Thoracic aorta (tissue), 2 donors: ENCODE results near the gene MYO5A. TPM values are rescaled to one million over a fixed set of nuclear protein-coding genes. Genes with fewer than 3 reads are reported as not detected.

Experiments used
- ATAC-seq: fragments of 150-250 bp; one replicate; pipeline ENCODE4 v1.8.0; 2017; ENCODE audit warnings: low read depth; ENCODE audit not compliant: insufficient number of reproducible peaks, low FRiP score
- DNase-seq: peaks from one replicate; pipeline ENCODE4 v3.0.0-alpha.2; 2020; ENCODE audit warnings: low spot score
- H3K27ac ChIP-seq, 2 donors: fragments of 200-600 bp; sonication (generic); 1 replicate in 1 of 2; 2 replicates in 1 of 2; pipeline ENCODE4 v1.5.1; 2016; ENCODE audit warnings: mild to moderate bottlenecking in 2 of 2, moderate library complexity in 2 of 2
- H3K27me3 ChIP-seq: fragments of 200-600 bp; sonication (generic); replicated peaks from 2 replicates; pipeline ENCODE4 v1.6.0; 2016; ENCODE audit warnings: mild to moderate bottlenecking; ENCODE audit not compliant: insufficient read depth
- H3K36me3 ChIP-seq: fragments of 200-600 bp; sonication (generic); one replicate; pipeline ENCODE4 v1.5.1; 2016
- H3K4me1 ChIP-seq, 2 donors: fragments of 200-600 bp; sonication (generic); 1 replicate in 1 of 2; 2 replicates in 1 of 2; pipeline versions ENCODE4 v1.5.1 to v1.6.0; 2016; ENCODE audit warnings: low read depth in 2 of 2, mild to moderate bottlenecking in 1 of 2; ENCODE audit not compliant: control insufficient read depth in 1 of 2
- H3K4me3 ChIP-seq: fragments of 200-600 bp; sonication (generic); 2 replicates; pipeline ENCODE4 v1.5.1; 2016; ENCODE audit warnings: mild to moderate bottlenecking
- H3K9me3 ChIP-seq: fragments of 200-600 bp; sonication (generic); 2 replicates; pipeline ENCODE4 v1.5.1; 2016
- total RNA-seq, 2 donors: library from RNA; depleted of rRNA; stranded (reverse); fragments of >200 nt; gene quantifications; one replicate each; pipeline versions ENCODE4 v1.1.0 to v1.2.3, GENCODE V29; 2016
- TF ChIP-seq, protein P1 (sequence below): fragments of 200-600 bp; sonication (generic); IDR thresholded peaks from one replicate; pipeline ENCODE4 v1.5.1; 2019; ENCODE audit warnings: antibody characterized with exemption

The MYO5A gene
- total RNA-seq, 2 donors from 2014 or later = 37.6 to 58.8 TPM

DNA sequence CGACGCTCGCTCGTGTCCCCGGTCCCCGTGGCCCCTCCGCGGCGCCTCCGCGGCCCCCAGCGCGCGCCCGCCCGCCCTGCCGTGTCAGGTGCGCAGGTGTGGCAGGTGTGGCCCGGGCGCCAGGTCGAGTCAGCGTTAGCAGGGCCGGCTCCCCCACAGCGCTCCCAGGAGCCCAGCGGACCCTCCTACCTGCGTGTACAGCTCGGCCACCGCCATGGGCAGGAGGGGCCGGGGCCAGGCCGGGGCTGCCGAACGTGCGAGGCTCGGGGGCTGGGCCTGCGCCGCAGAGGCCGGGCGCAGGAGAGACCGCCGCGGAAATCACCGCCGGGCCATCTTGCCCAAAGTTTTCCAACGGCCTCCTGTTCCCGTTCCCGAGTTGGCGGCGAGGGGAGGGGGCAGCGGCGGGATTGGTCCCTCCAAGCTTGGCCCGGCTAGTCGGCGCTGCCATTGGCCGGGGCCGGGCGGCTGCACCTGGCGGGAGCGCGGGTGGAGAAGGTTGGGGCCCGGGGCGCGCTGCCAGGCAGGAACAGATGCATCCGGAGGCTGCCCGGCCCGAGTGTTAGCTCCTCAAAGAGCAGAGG lies 233.2 kb downstream of the MYO5A start, which contains the start of gene MYO5C:
MYO5C (minus strand) TSS at position 384 of the 581 bp plus-strand sequence; CDS start at position 216, 168 bp downstream.
- H3K4me1 ChIP-seq = peaks cover 10 to 12% of the 10 kb centered on the region in 2 donors
- H3K27me3 ChIP-seq = no peaks in the 10 kb centered on the region
- peak within 1 kb of the TSS; percentile 71 for H3K4me3 ChIP-seq
- TF ChIP-seq, protein P1, sequence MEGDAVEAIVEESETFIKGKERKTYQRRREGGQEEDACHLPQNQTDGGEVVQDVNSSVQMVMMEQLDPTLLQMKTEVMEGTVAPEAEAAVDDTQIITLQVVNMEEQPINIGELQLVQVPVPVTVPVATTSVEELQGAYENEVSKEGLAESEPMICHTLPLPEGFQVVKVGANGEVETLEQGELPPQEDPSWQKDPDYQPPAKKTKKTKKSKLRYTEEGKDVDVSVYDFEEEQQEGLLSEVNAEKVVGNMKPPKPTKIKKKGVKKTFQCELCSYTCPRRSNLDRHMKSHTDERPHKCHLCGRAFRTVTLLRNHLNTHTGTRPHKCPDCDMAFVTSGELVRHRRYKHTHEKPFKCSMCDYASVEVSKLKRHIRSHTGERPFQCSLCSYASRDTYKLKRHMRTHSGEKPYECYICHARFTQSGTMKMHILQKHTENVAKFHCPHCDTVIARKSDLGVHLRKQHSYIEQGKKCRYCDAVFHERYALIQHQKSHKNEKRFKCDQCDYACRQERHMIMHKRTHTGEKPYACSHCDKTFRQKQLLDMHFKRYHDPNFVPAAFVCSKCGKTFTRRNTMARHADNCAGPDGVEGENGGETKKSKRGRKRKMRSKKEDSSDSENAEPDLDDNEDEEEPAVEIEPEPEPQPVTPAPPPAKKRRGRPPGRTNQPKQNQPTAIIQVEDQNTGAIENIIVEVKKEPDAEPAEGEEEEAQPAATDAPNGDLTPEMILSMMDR = no peak
- H3K36me3 ChIP-seq = no peaks in the 10 kb centered on the region
- DNase-seq = no peak
- H3K9me3 ChIP-seq = no peaks in the 10 kb centered on the region
- no peak within 1 kb of the TSS for H3K27ac ChIP-seq
- no peak for ATAC-seq

DNA sequence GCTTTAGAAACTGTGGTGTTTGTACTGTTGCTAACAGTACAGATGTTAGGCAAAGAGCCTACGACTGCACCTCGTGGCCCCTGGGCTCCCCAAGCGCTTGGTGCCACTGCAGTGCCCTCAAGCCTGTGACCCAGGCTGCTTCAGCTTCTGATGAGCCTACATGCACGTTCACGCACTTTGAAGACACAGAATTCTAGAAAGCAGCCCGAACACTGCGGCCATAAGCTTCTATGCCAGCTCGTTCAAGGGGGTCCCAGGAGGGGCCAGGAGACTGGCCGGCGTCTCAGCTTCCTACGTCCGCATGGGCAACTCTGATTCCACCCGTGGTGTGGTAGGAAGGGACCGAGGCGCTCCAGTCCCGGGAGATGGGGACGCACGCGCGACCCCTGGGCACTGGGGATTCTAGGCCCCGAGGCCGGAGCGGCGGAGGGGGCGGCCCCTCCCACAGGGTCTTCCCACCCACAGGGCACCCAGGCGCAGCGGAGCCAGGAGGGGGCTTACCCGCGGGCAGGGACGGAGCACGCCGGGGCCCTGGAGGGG lies 233.7 kb downstream of the MYO5A start:
- H3K36me3 ChIP-seq = no peaks in the 10 kb centered on the region
- ATAC-seq (no peak), DNase-seq (no peak)
- peak overlapping the region; percentile 71 for H3K4me3 ChIP-seq
- H3K9me3 ChIP-seq = no peaks in the 10 kb centered on the region
- TF ChIP-seq, protein P1 = no peak
- H3K4me1 ChIP-seq = peaks cover 10 to 12% of the 10 kb centered on the region in 2 donors
- no peak overlapping the region for H3K27ac ChIP-seq
- no peaks in the 10 kb centered on the region for H3K27me3 ChIP-seq

DNA sequence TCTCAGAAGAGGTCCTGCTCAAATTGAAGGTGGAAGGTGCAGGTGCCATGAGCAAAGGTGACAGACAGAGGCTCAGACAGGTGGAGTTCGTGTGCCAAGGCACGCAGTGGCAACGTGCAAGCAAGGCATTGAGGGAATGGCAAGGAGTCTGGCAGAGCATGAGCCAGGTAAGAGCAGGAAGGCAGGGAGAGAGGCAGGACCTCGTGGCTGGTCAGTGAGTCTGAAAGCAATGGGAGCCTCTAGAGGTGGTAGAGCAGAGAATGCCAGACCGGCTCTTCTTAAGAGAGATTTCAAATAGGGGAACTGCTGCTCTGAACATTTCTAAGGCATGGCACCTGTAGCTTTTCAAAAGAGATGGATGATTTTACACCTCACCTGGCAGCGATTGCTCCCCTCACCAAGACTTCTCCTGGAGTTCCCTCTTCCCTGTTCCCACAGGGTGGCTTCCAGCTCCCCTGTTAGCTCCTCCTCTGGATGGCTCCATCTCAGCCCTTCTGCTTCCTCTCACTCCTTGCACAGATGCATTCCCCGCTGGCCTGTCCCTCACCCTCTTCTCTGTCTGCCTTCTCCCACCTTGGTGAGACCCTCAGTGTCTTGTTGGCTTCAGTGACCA lies 235.8 kb downstream of the MYO5A start:
- TF ChIP-seq, protein P1 = no peak
- no peaks in the 10 kb centered on the region for H3K27me3 ChIP-seq
- H3K36me3 ChIP-seq = no peaks in the 10 kb centered on the region
- no peak for DNase-seq
- H3K27ac ChIP-seq = no peak overlapping the region
- no peak for ATAC-seq
- H3K4me3 ChIP-seq = no peak overlapping the region
- H3K4me1 ChIP-seq = peaks cover 10 to 12% of the 10 kb centered on the region in 2 donors
- no peaks in the 10 kb centered on the region for H3K9me3 ChIP-seq

DNA sequence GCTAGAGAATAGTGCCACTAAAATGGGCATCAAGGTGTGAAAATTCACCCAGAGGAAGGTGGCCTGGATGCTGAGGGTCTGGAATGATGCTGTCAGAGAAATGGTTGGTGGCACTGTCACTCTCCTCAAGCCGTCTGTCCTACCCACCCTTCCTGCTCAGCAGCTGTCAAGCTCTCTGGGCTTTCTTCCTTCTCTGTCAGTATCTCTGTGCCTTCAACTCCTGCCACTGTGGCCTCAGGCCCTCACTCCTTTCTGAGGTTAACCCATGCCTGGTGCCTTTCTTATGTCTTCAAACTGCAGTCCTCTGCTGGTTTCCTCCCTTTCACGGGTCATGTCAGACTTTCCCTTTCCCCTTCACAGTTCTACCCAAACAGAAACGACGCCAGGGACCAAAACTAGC lies 237.5 kb downstream of the MYO5A start:
- no peaks in the 10 kb centered on the region for H3K27me3 ChIP-seq
- H3K9me3 ChIP-seq = no peaks in the 10 kb centered on the region
- ATAC-seq = no peak
- peaks cover 10 to 12% of the 10 kb centered on the region in 2 donors for H3K4me1 ChIP-seq
- no peak overlapping the region for H3K4me3 ChIP-seq
- H3K27ac ChIP-seq = no peak overlapping the region
- TF ChIP-seq, protein P1 = no peak
- no peak for DNase-seq
- no peaks in the 10 kb centered on the region for H3K36me3 ChIP-seq

DNA sequence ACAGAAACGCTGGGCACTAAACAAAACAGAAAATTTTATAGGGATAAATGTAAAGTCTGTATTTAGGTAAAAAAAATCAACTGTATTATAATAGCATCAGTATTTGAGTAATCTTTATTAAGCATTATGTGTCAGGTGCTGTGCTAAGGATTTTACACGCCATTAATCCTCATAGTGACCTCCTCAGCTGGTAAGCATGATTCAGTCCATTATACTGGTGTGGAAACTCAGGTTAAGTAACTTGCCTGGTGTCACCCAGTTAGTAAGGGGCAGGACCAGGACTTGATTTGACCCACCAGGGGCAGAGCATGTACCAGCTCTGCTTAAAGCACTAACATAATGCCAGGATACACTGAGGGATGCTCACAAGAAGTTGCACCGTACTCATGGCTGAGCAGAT lies 237.9 kb downstream of the MYO5A start:
- Histone ChIP-seq H3K9me3 (no peaks in the 10 kb centered on the region), H3K4me1 (peaks cover 10 to 11% of the 10 kb centered on the region in 2 donors), H3K36me3 (no peaks in the 10 kb centered on the region), H3K4me3 (no peak overlapping the region), H3K27ac (no peak overlapping the region), H3K27me3 (no peaks in the 10 kb centered on the region)
- TF ChIP-seq, protein P1 = no peak
- DNase-seq (no peak), ATAC-seq (no peak)
